Activated CD4-positive, alpha-beta T cell treated with anti-CD3 and anti-CD28 coated beads, Interleukin-2, amount 10 ng/mL, durations not matched to agents 7 days and 5 days (primary cell): ENCODE measurements around the gene GSX2. TPM values are rescaled to one million over a fixed set of nuclear protein-coding genes. Genes with fewer than 3 reads are reported as not detected.
A peak's percentile ranks its signal among the peaks of the same experiment; 100 is the strongest.

Source experiments
- CTCF ChIA-PET: fragments of 350-600 bp; sonication (Branson Sonifier 250); formaldehyde crosslinking; loops from one replicate; lab custom pipeline; 2021; ENCODE audit warnings: antibody characterized with exemption; lab: Charles Lee
- POLR2A ChIA-PET: fragments of 350-600 bp; sonication (Branson Sonifier 250); formaldehyde crosslinking; loops from one replicate; lab custom pipeline; 2021; ENCODE audit warnings: antibody characterized with exemption; lab: Charles Lee
- DNase-seq: peaks from one replicate; pipeline ENCODE4 v3.0.0-alpha.2; 2020
- H3K27ac Mint-ChIP-seq: one replicate; pipeline ENCODE4 v1.8.0; 2021; ENCODE audit warnings: mild to moderate bottlenecking, moderate library complexity, mixed read lengths
- H3K27me3 Mint-ChIP-seq: one replicate; pipeline ENCODE4 v1.8.0; 2021; ENCODE audit warnings: mixed read lengths
- H3K36me3 Mint-ChIP-seq: one replicate; pipeline ENCODE4 v1.8.0; 2021; ENCODE audit warnings: low read depth, mixed read lengths
- H3K4me1 Mint-ChIP-seq: one replicate; pipeline ENCODE4 v1.8.0; 2021; ENCODE audit warnings: mixed read lengths
- H3K4me3 Mint-ChIP-seq: one replicate; pipeline ENCODE4 v1.8.0; 2021; ENCODE audit warnings: mild to moderate bottlenecking, moderate library complexity, mixed read lengths
- H3K9me3 Mint-ChIP-seq: one replicate; pipeline ENCODE4 v1.8.0; 2021; ENCODE audit warnings: mixed read lengths
- total RNA-seq, 2 experiments: library from RNA; stranded (reverse); gene quantifications; one replicate each; pipeline ENCODE4 v1.2.3, GENCODE V29; 2021

The GSX2 gene
- total RNA-seq, 2 experiments from 2014 or later = not detected

GRCh38 chr4:54064317-54065111 is 35.4 kb upstream of the GSX2 start, which contains the start of gene CHIC2:
Gene CHIC2 (minus strand): TSS chr4:54064605. CDS start chr4:54064300, 305 bp downstream.
- no peaks in the 10 kb centered on the region for H3K9me3 Mint-ChIP-seq
- no peaks in the 10 kb centered on the region for H3K27me3 Mint-ChIP-seq
- H3K4me3 Mint-ChIP-seq = peak within 1 kb of the TSS; percentile 96
- ChIA-PET CTCF (no interaction called here), POLR2A (no interaction called here)
- H3K36me3 Mint-ChIP-seq = peaks cover 24% of the 10 kb centered on the region
- peaks cover 42% of the 10 kb centered on the region for H3K4me1 Mint-ChIP-seq
- H3K27ac Mint-ChIP-seq = peak within 1 kb of the TSS; percentile 98
- DNase-seq = peak; percentile 96

GRCh38 chr4:54065282-54066087 is 34.5 kb upstream of the GSX2 start:
- Mint-ChIP-seq H3K27me3 (no peaks in the 10 kb centered on the region), H3K9me3 (no peaks in the 10 kb centered on the region), H3K27ac (peak overlapping the region; percentile 68), H3K36me3 (peaks cover 18% of the 10 kb centered on the region), H3K4me3 (peak overlapping the region; percentile 74), H3K4me1 (peaks cover 35% of the 10 kb centered on the region)
- ChIA-PET POLR2A (interaction anchor here (0.6 kb wide), 1 partner anchor 77 kb away, joined by 3 read pairs; no protein-coding TSS in a partner anchor), CTCF (no interaction called here)
- no peak for DNase-seq

- no peak overlapping the region for H3K27ac Mint-ChIP-seq
- ChIA-PET CTCF (no interaction called here), POLR2A (interaction anchor here (0.6 kb wide), 1 partner anchor 78 kb away, joined by 3 read pairs; no protein-coding TSS in a partner anchor)
- H3K36me3 Mint-ChIP-seq = peaks cover 18% of the 10 kb centered on the region
- no peaks in the 10 kb centered on the region for H3K27me3 Mint-ChIP-seq
- H3K9me3 Mint-ChIP-seq = no peaks in the 10 kb centered on the region
- DNase-seq = no peak
- no peak overlapping the region for H3K4me3 Mint-ChIP-seq
- peaks cover 31% of the 10 kb centered on the region for H3K4me1 Mint-ChIP-seq
These were observed 33.9 kb upstream of the GSX2 start for GRCh38 chr4:54066088-54066415.

GRCh38 chr4:54066718-54067129 is 33.2 kb upstream of the GSX2 start:
- Mint-ChIP-seq H3K9me3 (no peaks in the 10 kb centered on the region), H3K4me1 (peaks cover 24% of the 10 kb centered on the region), H3K27me3 (no peaks in the 10 kb centered on the region), H3K4me3 (no peak overlapping the region), H3K36me3 (peaks cover 16% of the 10 kb centered on the region), H3K27ac (no peak overlapping the region)
- no peak for DNase-seq
- ChIA-PET CTCF (interaction anchor here (0.7 kb wide), 1 partner anchor 1175 kb away, joined by 3 read pairs; no protein-coding TSS in a partner anchor), POLR2A (no interaction called here)

GRCh38 chr4:54067166-54067565 is 32.8 kb upstream of the GSX2 start:
- no peaks in the 10 kb centered on the region for H3K27me3 Mint-ChIP-seq
- no peaks in the 10 kb centered on the region for H3K9me3 Mint-ChIP-seq
- H3K4me3 Mint-ChIP-seq = no peak overlapping the region
- POLR2A ChIA-PET = no interaction called here
- no peak for DNase-seq
- CTCF ChIA-PET = interaction anchor here (0.6 to 0.7 kb wide), 2 partner anchors 13 to 1176 kb away, joined by 3 read pairs; no protein-coding TSS in a partner anchor
- no peak overlapping the region for H3K27ac Mint-ChIP-seq
- peaks cover 20% of the 10 kb centered on the region for H3K4me1 Mint-ChIP-seq
- peaks cover 13% of the 10 kb centered on the region for H3K36me3 Mint-ChIP-seq

- Mint-ChIP-seq H3K27me3 (peaks cover 2% of the 10 kb centered on the region), H3K36me3 (no peaks in the 10 kb centered on the region), H3K4me3 (no peak overlapping the region), H3K9me3 (no peaks in the 10 kb centered on the region), H3K4me1 (no peaks in the 10 kb centered on the region), H3K27ac (no peak overlapping the region)
- no peak for DNase-seq
- ChIA-PET POLR2A (interaction anchor here (0.7 kb wide), 1 partner anchor 142 kb away, joined by 3 read pairs; no protein-coding TSS in a partner anchor), CTCF (no interaction called here)
These were observed 26.6 kb upstream of the GSX2 start for GRCh38 chr4:54073271-54073880.

GRCh38 chr4:54074381-54074780 is 25.6 kb upstream of the GSX2 start:
- Mint-ChIP-seq H3K36me3 (no peaks in the 10 kb centered on the region), H3K4me1 (no peaks in the 10 kb centered on the region), H3K27me3 (peaks cover 5% of the 10 kb centered on the region), H3K4me3 (no peak overlapping the region), H3K9me3 (no peaks in the 10 kb centered on the region), H3K27ac (no peak overlapping the region)
- CTCF ChIA-PET = interaction anchor here (1.1 kb wide), 1 partner anchor 13 kb away, joined by 3 read pairs; no protein-coding TSS in a partner anchor
- no peak for DNase-seq
- POLR2A ChIA-PET = no interaction called here

- no peak overlapping the region for H3K4me3 Mint-ChIP-seq
These were observed 23.3 kb upstream of the GSX2 start for GRCh38 chr4:54076673-54077072.

GRCh38 chr4:54077812-54078211 is 22.2 kb upstream of the GSX2 start:
- H3K4me3 Mint-ChIP-seq = no peak overlapping the region
- H3K4me1 Mint-ChIP-seq = no peaks in the 10 kb centered on the region
- peaks cover 8% of the 10 kb centered on the region for H3K27me3 Mint-ChIP-seq
- ChIA-PET CTCF (interaction anchor here (1.1 kb wide), 1 partner anchor 16 kb away, joined by 4 read pairs; no protein-coding TSS in a partner anchor), POLR2A (interaction anchor here (0.6 kb wide), 1 partner anchor 24 kb away, joined by 3 read pairs; no protein-coding TSS in a partner anchor)
- no peaks in the 10 kb centered on the region for H3K36me3 Mint-ChIP-seq
- H3K27ac Mint-ChIP-seq = no peak overlapping the region
- H3K9me3 Mint-ChIP-seq = no peaks in the 10 kb centered on the region
- no peak for DNase-seq

More at GRCh38 chr4:54076673-54077072, 23.3 kb upstream of the GSX2 start:
- Mint-ChIP-seq H3K4me1 (no peaks in the 10 kb centered on the region), H3K36me3 (no peaks in the 10 kb centered on the region), H3K9me3 (no peaks in the 10 kb centered on the region), H3K27me3 (peaks cover 10% of the 10 kb centered on the region), H3K27ac (no peak overlapping the region)
- no peak for DNase-seq
- CTCF ChIA-PET = no interaction called here
- POLR2A ChIA-PET = no interaction called here

- Mint-ChIP-seq H3K27ac (no peak overlapping the region), H3K27me3 (peaks cover 19% of the 10 kb centered on the region), H3K4me1 (no peaks in the 10 kb centered on the region), H3K4me3 (no peak overlapping the region), H3K9me3 (no peaks in the 10 kb centered on the region), H3K36me3 (no peaks in the 10 kb centered on the region)
- no peak for DNase-seq
- ChIA-PET CTCF (no interaction called here), POLR2A (no interaction called here)
These were observed 17.8 kb upstream of the GSX2 start for GRCh38 chr4:54082168-54082567.

GRCh38 chr4:54085284-54085683 is 14.7 kb upstream of the GSX2 start:
- Mint-ChIP-seq H3K9me3 (no peaks in the 10 kb centered on the region), H3K27ac (no peak overlapping the region), H3K4me3 (no peak overlapping the region), H3K4me1 (no peaks in the 10 kb centered on the region), H3K27me3 (peaks cover 27% of the 10 kb centered on the region), H3K36me3 (no peaks in the 10 kb centered on the region)
- ChIA-PET CTCF (interaction anchor here (1.0 kb wide), 1 partner anchor 9 kb away, joined by 3 read pairs; no protein-coding TSS in a partner anchor), POLR2A (no interaction called here)
- no peak for DNase-seq

GRCh38 chr4:54089875-54090274 is 10.1 kb upstream of the GSX2 start:
- no peaks in the 10 kb centered on the region for H3K9me3 Mint-ChIP-seq

More at GRCh38 chr4:54089875-54090274, 10.1 kb upstream of the GSX2 start:
- no peak overlapping the region for H3K4me3 Mint-ChIP-seq
- DNase-seq = no peak
- H3K4me1 Mint-ChIP-seq = peaks cover 28% of the 10 kb centered on the region
- H3K27ac Mint-ChIP-seq = no peak overlapping the region
- CTCF ChIA-PET = interaction anchor here (1.1 to 1.5 kb wide), 2 partner anchors 9 to 159 kb away, joined by 3 to 4 read pairs; no protein-coding TSS in a partner anchor
- POLR2A ChIA-PET = no interaction called here
- peaks cover 4% of the 10 kb centered on the region for H3K36me3 Mint-ChIP-seq
- peaks cover 59% of the 10 kb centered on the region for H3K27me3 Mint-ChIP-seq
